Retinal pigment epithelial cell (primary cell): ENCODE data around the gene ARFGAP1.
"Not testable (repeated sequence)": the region's sequence is repeated elsewhere in the genome, so short reads cannot be mapped to it uniquely, and the experiment has no call there.

Experiments
- DNase-seq: peaks from one replicate; pipeline ENCODE4 v3.0.0-alpha.2; 2010; ENCODE audit warnings: low read depth
- H3K4me3 ChIP-seq: 2 replicates; pipeline ENCODE4 v1.5.1; 2011; ENCODE audit warnings: mild to moderate bottlenecking, low read length, control low read depth, moderate library complexity
- TF ChIP-seq, protein P1 (sequence below): conservative IDR thresholded peaks from 2 replicates; pipeline ENCODE4 v1.5.1; 2011; ENCODE audit warnings: low read depth, low read length, control low read depth, inconsistent platforms

The ARFGAP1 gene

GRCh38 chr20:63331741-63332400 is 59.3 kb downstream of the ARFGAP1 start:
- no peak for DNase-seq
- H3K4me3 ChIP-seq = no peak overlapping the region
- TF ChIP-seq, protein P1, sequence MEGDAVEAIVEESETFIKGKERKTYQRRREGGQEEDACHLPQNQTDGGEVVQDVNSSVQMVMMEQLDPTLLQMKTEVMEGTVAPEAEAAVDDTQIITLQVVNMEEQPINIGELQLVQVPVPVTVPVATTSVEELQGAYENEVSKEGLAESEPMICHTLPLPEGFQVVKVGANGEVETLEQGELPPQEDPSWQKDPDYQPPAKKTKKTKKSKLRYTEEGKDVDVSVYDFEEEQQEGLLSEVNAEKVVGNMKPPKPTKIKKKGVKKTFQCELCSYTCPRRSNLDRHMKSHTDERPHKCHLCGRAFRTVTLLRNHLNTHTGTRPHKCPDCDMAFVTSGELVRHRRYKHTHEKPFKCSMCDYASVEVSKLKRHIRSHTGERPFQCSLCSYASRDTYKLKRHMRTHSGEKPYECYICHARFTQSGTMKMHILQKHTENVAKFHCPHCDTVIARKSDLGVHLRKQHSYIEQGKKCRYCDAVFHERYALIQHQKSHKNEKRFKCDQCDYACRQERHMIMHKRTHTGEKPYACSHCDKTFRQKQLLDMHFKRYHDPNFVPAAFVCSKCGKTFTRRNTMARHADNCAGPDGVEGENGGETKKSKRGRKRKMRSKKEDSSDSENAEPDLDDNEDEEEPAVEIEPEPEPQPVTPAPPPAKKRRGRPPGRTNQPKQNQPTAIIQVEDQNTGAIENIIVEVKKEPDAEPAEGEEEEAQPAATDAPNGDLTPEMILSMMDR = no peak

GRCh38 chr20:63332488-63333240 is 60.1 kb downstream of the ARFGAP1 start:
- DNase-seq = no peak
- H3K4me3 ChIP-seq = no peak overlapping the region
- TF ChIP-seq, protein P1 = no peak

DNA sequence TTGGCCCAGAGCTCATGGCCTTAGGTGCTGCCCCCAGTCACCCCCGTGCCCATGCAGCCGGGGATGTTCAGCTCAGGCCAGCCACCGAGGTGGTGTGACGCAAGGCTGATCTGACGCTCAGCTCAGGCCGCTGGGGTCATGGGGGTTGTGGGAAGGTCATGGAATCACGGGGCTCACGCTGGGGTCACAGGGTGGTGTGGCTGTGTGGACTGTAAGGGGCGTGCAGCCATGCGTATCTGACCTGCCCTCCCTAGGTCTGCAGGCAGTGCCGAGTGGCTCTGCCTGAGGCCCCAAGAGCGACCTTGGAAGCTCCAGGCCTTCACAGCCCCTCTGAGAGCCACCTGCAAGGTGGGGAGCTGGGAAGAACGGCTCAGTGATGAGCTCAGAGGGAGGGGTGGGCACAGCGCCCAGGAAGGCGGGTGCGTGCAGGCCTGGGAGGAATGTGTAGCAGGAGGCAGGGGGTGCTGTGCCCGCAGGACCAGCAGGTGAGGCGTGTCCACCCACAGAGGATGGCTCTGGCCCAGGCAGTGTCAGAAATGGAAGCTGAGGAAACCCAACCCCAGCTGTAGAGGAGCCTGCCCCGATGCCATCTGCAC is 60.7 kb downstream of the ARFGAP1 start:
- H3K4me3 ChIP-seq = no peak overlapping the region
- DNase-seq = no peak
- TF ChIP-seq, protein P1 = no peak

GRCh38 chr20:63334356-63334755 is 61.7 kb downstream of the ARFGAP1 start:
- no peak for DNase-seq
- TF ChIP-seq, protein P1 = no peak
- no peak overlapping the region for H3K4me3 ChIP-seq

- not testable (repeated sequence) for H3K4me3 ChIP-seq, DNase-seq
These were observed 62.4 kb downstream of the ARFGAP1 start for GRCh38 chr20:63335060-63335459.

DNA sequence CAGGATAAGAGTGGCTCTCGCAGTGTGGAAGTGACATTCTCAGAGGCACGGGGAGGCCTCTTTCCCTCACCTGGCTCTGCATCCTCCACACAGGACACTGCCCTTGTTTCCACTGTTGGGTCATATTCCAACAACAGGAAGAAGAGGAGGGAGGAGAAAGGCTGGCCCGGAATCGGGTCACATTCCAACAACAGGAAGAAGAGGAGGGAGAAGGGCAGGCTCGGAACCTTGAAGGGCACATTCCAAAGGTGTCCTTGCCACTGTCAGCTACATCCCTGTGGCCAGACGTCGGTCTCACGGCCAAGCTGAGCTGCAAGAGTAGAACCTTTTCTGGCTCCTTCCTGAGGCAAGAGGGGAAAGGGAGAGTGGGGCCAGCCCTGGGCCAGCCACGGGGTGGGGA is 63.1 kb downstream of the ARFGAP1 start:
- TF ChIP-seq, protein P1 = no peak
- no peak for DNase-seq
- H3K4me3 ChIP-seq = no peak overlapping the region

- TF ChIP-seq, protein P1 = no peak
- no peak overlapping the region for H3K4me3 ChIP-seq
- DNase-seq = no peak
These were observed 63.7 kb downstream of the ARFGAP1 start for GRCh38 chr20:63336232-63336752.
